CD4-positive, alpha-beta T cell treated with Interferon gamma for 1 hour (primary cell): ENCODE results near the gene UVRAG.

Source experiments
- DNase-seq: peaks from one replicate; pipeline ENCODE4 v3.0.0-alpha.2; 2020

UVRAG gene

DNA sequence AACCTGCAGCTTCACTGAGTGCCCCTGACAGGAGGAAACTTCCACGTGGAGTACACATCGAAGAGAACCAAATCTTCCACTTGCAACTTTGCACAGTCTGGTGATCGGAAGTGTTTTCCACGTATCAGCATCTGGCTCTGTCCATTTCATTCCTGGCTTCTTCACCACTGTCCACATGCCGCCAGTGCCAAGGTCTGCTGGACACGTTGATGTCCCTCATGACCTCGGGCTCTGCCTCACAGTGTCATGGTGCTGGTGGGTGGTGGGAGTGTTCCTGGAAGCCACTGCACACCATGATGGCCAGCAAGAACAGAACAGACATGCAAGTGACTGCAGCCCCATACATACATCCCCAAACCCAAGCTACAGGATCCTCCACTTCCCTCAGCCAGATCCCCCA, 342.9 kb downstream of the UVRAG start:
- DNase-seq: no peak

GRCh38 chr11:76158394-76159302, 343.6 kb downstream of the UVRAG start:
- DNase-seq: no peak

- DNase-seq: no peak
Measured at GRCh38 chr11:76159303-76159937, 344.4 kb downstream of the UVRAG start.

- DNase-seq: no peak
Measured at GRCh38 chr11:76159983-76160661, 345.1 kb downstream of the UVRAG start.

DNA sequence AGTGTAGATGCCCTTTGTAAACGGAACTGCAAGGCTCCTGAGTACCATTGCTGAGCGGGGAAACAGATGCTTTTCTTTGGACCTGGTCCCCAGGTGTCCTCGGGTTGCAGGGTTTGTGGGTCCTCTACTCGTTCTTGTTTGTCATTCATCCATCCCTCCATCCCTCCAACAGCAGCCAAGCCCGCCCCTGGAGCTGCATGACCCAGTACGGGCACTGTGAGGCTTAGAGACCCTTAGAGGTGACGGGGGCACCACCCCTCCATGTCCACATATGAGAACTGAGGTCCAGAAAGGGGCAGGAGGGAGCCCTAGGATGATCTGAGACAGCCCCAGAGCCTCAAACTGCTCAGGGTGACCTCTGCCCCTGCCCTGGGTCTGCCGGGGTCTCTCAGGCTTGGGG, 345.8 kb downstream of the UVRAG start:
- DNase-seq: no peak

DNA sequence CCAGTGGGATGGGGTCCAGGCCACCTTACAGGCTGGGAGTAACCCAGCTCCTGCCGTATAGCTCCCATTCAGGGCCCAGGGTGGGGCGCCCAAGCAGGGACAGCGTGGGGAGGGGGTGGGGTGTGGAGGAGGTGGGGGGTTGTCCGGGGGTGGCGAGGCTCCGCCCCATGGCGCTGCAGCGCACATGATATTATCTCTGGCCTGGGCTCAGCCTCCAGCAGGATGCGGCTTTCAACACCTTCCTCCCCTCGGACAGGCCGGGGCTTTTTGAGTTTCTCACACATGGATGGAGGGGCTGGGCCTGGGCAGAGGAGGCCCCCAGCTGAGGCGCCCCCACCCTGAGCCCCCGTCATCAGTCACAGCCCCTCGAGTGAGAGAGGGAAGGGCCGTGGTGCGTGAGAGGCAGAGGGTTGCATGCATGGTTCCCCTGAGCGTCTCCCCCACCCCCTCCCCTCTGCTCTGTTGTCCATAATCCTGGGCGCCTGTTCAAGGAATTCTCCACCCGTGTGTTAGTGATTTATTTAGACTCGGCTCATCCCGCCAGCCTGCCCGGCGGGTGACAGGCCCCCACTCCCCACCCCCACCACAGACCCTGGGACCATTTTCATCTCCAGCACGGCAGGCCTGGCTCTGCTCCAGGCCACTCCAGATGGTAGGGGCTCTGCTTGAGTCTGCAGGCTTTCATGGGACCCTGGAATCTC, 346.4 kb downstream of the UVRAG start:
- peak; percentile 15 for DNase-seq

GRCh38 chr11:76162336-76163288, 347.6 kb downstream of the UVRAG start:
- no peak for DNase-seq

DNA sequence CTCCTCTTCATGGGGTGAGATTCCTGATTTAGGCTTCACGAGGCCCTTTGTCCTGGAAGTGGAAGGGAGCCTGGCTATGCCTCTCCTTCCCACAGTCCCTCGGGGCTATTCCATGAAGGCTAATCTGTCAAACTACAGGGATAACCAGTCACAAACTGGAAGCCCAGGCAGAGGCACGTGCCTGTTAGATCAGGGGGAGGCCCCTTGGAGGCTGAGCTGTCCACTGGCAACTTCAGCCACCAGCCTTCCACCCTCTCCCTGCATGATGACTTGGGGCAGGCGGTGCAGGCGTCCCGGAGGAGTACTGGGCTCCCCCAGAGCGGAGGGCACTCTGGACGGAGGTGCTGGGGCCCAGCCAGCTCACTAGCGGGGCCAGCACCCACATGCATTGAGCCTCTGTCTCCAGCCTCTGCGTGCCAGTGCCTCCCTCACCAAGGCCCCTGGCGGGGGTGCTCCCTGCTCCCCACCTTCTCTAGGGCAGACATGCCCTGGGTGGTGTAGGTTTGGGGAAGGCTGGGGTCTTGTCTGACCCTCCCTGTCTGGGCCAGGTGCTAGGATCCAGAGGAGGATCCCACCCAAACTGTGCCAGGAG, 348.4 kb downstream of the UVRAG start:
- no peak for DNase-seq

- no peak for DNase-seq
Measured at GRCh38 chr11:76164081-76164480, 349.1 kb downstream of the UVRAG start.

- DNase-seq: no peak
Measured at GRCh38 chr11:76164861-76165751, 350.1 kb downstream of the UVRAG start.

DNA sequence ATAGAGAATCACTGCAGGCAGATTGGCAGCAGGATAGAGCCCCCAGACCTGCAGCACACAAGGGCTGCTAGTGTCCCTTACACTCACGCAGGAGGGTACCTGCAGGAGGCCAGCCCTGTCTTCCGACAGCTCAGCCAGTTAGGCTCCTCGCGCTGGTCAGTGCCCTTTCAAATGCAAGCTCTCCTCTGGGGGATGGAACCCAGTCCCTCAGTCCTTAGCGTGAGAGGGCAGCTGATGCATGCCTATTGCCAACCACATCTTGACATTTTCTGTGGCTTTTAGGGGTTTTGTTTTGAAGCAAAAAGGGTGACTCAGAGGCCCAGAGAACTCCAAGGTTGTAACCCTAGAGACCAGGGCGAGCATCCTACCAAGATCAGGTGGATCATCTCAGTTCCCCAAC, 351.3 kb downstream of the UVRAG start:
- no peak for DNase-seq

- DNase-seq: no peak
Measured at GRCh38 chr11:76167590-76167989, 352.6 kb downstream of the UVRAG start.

GRCh38 chr11:76169473-76169896, 354.5 kb downstream of the UVRAG start:
- no peak for DNase-seq

DNA sequence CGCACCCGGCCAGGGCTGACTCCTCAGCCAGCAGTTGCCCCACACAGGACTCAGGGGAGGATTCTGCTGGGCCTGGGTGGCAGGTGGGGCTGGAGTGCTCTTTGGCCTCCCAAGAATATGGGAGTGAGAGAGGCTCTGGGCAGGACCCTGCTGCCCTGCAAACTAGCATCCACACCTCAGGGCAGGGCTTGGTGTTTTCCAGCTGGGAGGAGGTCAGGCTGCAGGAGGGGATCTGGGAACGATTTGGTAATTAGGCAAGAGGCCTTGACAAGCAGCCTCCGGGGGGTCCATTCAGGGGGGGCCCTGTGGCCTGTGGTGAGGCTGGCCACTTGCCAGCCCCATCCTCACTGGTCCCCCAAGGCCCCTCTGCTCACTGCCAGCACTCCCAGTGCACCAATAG, 355.5 kb downstream of the UVRAG start:
- no peak for DNase-seq

GRCh38 chr11:76172583-76172982, 357.6 kb downstream of the UVRAG start:
- no peak for DNase-seq

- DNase-seq: no peak
Measured at GRCh38 chr11:76173663-76174062, 358.7 kb downstream of the UVRAG start.

- DNase-seq: no peak
Measured at GRCh38 chr11:76174330-76174729, 359.3 kb downstream of the UVRAG start.

DNA sequence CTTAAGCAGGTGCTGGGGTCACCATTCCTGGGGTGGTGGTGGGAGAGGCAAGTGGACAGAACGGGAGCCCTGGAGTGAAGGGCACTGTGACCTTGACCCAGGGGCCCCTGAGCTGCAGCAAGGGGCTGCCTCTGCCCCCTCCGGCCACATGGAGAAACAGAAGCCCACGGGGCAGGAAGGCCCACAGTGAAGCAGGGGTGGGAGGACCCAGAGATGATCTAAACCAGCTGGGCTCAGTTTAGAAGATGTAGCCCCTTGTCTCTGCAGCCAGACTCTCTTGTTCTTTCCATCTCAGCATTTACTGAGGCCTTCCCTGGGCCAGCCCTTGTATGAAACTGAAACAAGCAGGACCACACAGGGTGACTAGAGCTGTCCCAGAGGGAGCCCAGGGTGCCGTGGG, 360.8 kb downstream of the UVRAG start:
- DNase-seq: no peak

GRCh38 chr11:76176463-76176862, 361.5 kb downstream of the UVRAG start:
- DNase-seq: no peak

DNA sequence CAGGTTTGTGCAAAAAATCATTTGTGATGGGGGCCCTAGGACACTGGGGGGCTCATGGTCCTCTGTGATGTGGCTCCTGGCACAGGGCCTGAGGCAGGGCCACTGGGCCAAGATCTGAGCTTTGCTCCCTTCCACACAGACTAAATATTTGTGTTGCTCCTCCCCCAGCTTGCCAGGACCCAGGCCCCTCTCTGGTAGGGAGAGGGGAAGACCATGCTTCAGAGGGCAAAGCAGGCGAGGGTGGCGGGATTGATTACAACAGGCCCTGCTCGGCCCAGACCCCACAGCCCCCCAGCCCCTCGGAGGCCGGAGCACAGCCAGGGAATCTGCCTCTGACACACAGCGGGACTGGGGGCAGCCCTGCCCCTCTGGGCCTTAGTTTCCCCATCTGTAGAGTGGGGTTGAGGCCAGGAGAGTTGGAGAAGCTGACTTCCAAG, 362.3 kb downstream of the UVRAG start:
- no peak for DNase-seq
